ENCODE measurements around the gene CYP27C1. TPM values are rescaled to one million over a fixed set of nuclear protein-coding genes. Genes with fewer than 3 reads are reported as not detected.

The CYP27C1 gene
- total and polyA plus RNA-seq, 9 of the 15 experiments (the other 6 are each of a cell fraction or from before 2014, with no cell fraction given), result not detected

GRCh38 chr2:127187081-127187775, 32.9 kb downstream of the CYP27C1 start (continued):
- no peak for TF ChIP-seq ZNF586 (CRISPR knock-in tag; conservative IDR thresholded peaks at IDR 0.05)
- no peak for TF ChIP-seq PTBP1 (IDR thresholded peaks at IDR 0.05; ENCODE audit: low read depth, low read length)
- no peak for TF ChIP-seq NR3C1 (CRISPR knock-in tag; IDR thresholded peaks at IDR 0.05)

DNA sequence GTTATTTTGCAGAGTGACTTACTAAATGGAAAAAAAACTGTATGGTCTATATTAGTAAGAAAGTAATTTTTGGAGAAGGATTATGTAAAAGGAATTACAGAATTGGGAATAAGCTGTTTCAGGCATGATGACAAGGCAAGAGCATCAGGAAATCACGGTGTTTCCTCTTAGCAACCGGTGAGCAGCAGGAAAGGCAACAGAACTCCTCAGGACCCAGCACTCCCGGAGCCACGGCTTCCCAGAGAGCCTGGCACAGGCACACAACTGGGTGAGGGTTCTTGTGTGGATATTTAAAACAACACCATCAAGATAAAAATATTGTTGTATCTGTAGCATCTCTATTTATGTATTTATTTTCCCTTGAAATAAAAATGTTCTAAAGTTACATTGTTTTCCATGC, 34.4 kb downstream of the CYP27C1 start:
- no TSS peak for BruUV-seq (replicated peaks)
- peaks cover 21 to 49% of the 10 kb centered on the region in 2 experiments; a peak in 3 of 5 replicates for H3K27me3 ChIP-seq (ENCODE audit: control insufficient read depth in 2 of 2, insufficient read depth in 2 of 2, low read length in 2 of 2)
- ChIA-PET CTCF (ENCODE audit: low intra/inter-chr PET ratio) (no interaction called here), POLR2A (no interaction called here)
- DNase-seq (ENCODE audit: extremely low read depth in 1 of 4, low spot score in 3 of 4) (no peak), ATAC-seq (no peak), FAIRE-seq (no peak)
- WGBS (ENCODE audit: insufficient coverage, low coverage, missing lambda C conversion rate), result 3% methylated on average over 4 of the region's 4 CpGs
- H3K36me3 ChIP-seq (ENCODE audit: control insufficient read depth, insufficient read depth, low read length), result no peaks in the 10 kb centered on the region
- no peak overlapping the region for H3K4me3 ChIP-seq
- H4K20me1 ChIP-seq (replicated peaks; ENCODE audit: control insufficient read depth, insufficient read depth, low read length), result no peaks in the 10 kb centered on the region
- no peak overlapping the region for H3K9ac ChIP-seq (ENCODE audit: insufficient read depth in 1 of 2, low read depth in 2 of 2, low read length in 2 of 2)
- no peak overlapping the region for H3K4me2 ChIP-seq (ENCODE audit: insufficient read depth, low read length)
- intact Hi-C loops (cut with micrococcal nuclease), result no loop called here
- in situ Hi-C loops (cut with MboI), result no loop called here
- H3K9me1 ChIP-seq (ENCODE audit: control insufficient read depth, insufficient read depth, low read length), result no peaks in the 10 kb centered on the region
- H3K79me2 ChIP-seq (ENCODE audit: control insufficient read depth, insufficient read depth, low read length), result no peaks in the 10 kb centered on the region
- H3K4me1 ChIP-seq (replicated peaks in 1 of 2; ENCODE audit: control insufficient read depth in 2 of 2, insufficient read depth in 2 of 2, low read length in 2 of 2), result no peaks in the 10 kb centered on the region
- H3K9me3 ChIP-seq (replicated peaks; ENCODE audit: control insufficient read depth, insufficient read depth, low read depth, low read length), result no peaks in the 10 kb centered on the region
- H3K27ac ChIP-seq (ENCODE audit: extremely low read depth, low read depth, low read length), result no peak overlapping the region
- no peak overlapping the region for H2AFZ ChIP-seq (ENCODE audit: low read depth, low read length)
- no peak for TF ChIP-seq THAP12 (CRISPR knock-in tag; IDR thresholded peaks at IDR 0.05)
- TF ChIP-seq HNRNPL (IDR thresholded peaks at IDR 0.05; ENCODE audit: low read depth, low read length), result no peak
- TF ChIP-seq PHF20 (IDR thresholded peaks at IDR 0.05; ENCODE audit: partially characterized antibody), result no peak
- no peak for TF ChIP-seq ZNF124 (CRISPR knock-in tag; IDR thresholded peaks at IDR 0.05)
- no peak for TF ChIP-seq TEAD4 (IDR thresholded peaks at IDR 0.05; ENCODE audit: low read length)
- TF ChIP-seq TEAD4 (CRISPR knock-in tag; IDR thresholded peaks at IDR 0.05; ENCODE audit: borderline replicate concordance), result no peak
- no peak for TF ChIP-seq ZNF766 (CRISPR knock-in tag; conservative IDR thresholded peaks at IDR 0.05)
- TF ChIP-seq PHF8 (IDR thresholded peaks at IDR 0.05; ENCODE audit: borderline replicate concordance, low read length), result no peak
- TF ChIP-seq ZNF354B (CRISPR knock-in tag; IDR thresholded peaks at IDR 0.05), result no peak
- TF ChIP-seq ZNF717 (CRISPR knock-in tag; IDR thresholded peaks at IDR 0.05), result no peak
- TF ChIP-seq CEBPZ (IDR thresholded peaks at IDR 0.05; ENCODE audit: borderline replicate concordance, low read depth, low read length), result no peak
- TF ChIP-seq MAX (CRISPR knock-in tag; IDR thresholded peaks at IDR 0.05), result no peak
- TF ChIP-seq ZNF324 (CRISPR knock-in tag; IDR thresholded peaks at IDR 0.05), result no peak
- no peak for TF ChIP-seq CC2D1A (IDR thresholded peaks at IDR 0.05)
- no peak for TF ChIP-seq POLR2A (conservative IDR thresholded peaks at IDR 0.05)
